GM19455 (cell line): ENCODE measurements around the gene SYNJ2.

ENCODE experiments used
- ATAC-seq: cut with Tn5 transposase; IDR thresholded peaks from one replicate; pipeline ENCODE4 v1.9.1; 2021; ENCODE audit not compliant: unreplicated experiment

SYNJ2 gene

GRCh38 chr6:157996201-157996712 lies 14.6 kb downstream of the SYNJ2 start:
- ATAC-seq, result no peak

- ATAC-seq, result no peak
Observed at GRCh38 chr6:157996918-157997702, 15.4 kb downstream of the SYNJ2 start.

- ATAC-seq, result no peak
Observed at GRCh38 chr6:157997893-157998608, 16.4 kb downstream of the SYNJ2 start.

GRCh38 chr6:157998707-157999167 lies 17.1 kb downstream of the SYNJ2 start:
- no peak for ATAC-seq

- ATAC-seq, result no peak
Observed at GRCh38 chr6:157999168-158000051, 17.7 kb downstream of the SYNJ2 start.

GRCh38 chr6:158000530-158001307 lies 19.1 kb downstream of the SYNJ2 start:
- no peak for ATAC-seq

- ATAC-seq, result no peak
Observed at GRCh38 chr6:158002249-158002950, 20.7 kb downstream of the SYNJ2 start.

- ATAC-seq, result no peak
Observed at GRCh38 chr6:158002951-158003853, 21.5 kb downstream of the SYNJ2 start.

- ATAC-seq, result no peak
Observed at GRCh38 chr6:158003910-158004700, 22.4 kb downstream of the SYNJ2 start.

GRCh38 chr6:158004701-158005095 lies 23.0 kb downstream of the SYNJ2 start:
- ATAC-seq, result no peak

GRCh38 chr6:158005626-158006180 lies 24.0 kb downstream of the SYNJ2 start:
- ATAC-seq, result no peak

- no peak for ATAC-seq
Observed at GRCh38 chr6:158006331-158006730, 24.7 kb downstream of the SYNJ2 start.

- ATAC-seq, result no peak
Observed at GRCh38 chr6:158006821-158007570, 25.3 kb downstream of the SYNJ2 start.

GRCh38 chr6:158008864-158009113 lies 27.1 kb downstream of the SYNJ2 start:
- no peak for ATAC-seq

- ATAC-seq, result no peak
Observed at GRCh38 chr6:158009114-158009891, 27.6 kb downstream of the SYNJ2 start.

GRCh38 chr6:158009935-158010585 lies 28.4 kb downstream of the SYNJ2 start:
- ATAC-seq, result no peak
